Loucy (cell line): Measurements from ENCODE around the gene OR4S1.
"Not testable (repeated sequence)": the region's sequence is repeated elsewhere in the genome, so short reads cannot be mapped to it uniquely, and the experiment has no call there.

ENCODE experiments used
- H2AFZ ChIP-seq: fragments of 200-600 bp; sonication (generic); 2 replicates; pipeline ENCODE4 v1.6.0; 2016; ENCODE audit warnings: antibody characterized with exemption, mild to moderate bottlenecking, low read length, moderate library complexity
- H3F3A ChIP-seq: fragments of 200-600 bp; 2 replicates; pipeline ENCODE4 v1.6.0; 2016; ENCODE audit warnings: antibody characterized with exemption, low read depth, mild to moderate bottlenecking
- H3K27me3 ChIP-seq: fragments of 200-600 bp; sonication (generic); 2 replicates; pipeline ENCODE4 v1.6.1; 2014; ENCODE audit warnings: low read length, mild to moderate bottlenecking; ENCODE audit not compliant: insufficient read depth, poor library complexity, severe bottlenecking
- H3K36me3 ChIP-seq: fragments of 200-600 bp; sonication (generic); 2 replicates; pipeline ENCODE4 v1.6.1; 2016; ENCODE audit warnings: low read length; ENCODE audit not compliant: insufficient read depth
- H3K4me1 ChIP-seq: fragments of 200-600 bp; sonication (generic); 2 replicates; pipeline ENCODE4 v1.5.1; 2014; ENCODE audit warnings: low read length, mild to moderate bottlenecking; ENCODE audit not compliant: insufficient read depth, poor library complexity, severe bottlenecking
- H3K4me2 ChIP-seq: fragments of 200-600 bp; sonication (generic); 2 replicates; pipeline ENCODE4 v1.6.0; 2014; ENCODE audit warnings: antibody characterized with exemption, low read length, low read depth, mild to moderate bottlenecking; ENCODE audit not compliant: poor library complexity, severe bottlenecking
- H3K4me3 ChIP-seq: fragments of 200-600 bp; sonication (generic); 2 replicates; pipeline ENCODE4 v1.5.1; 2014; ENCODE audit warnings: low read length, mild to moderate bottlenecking, mixed read lengths; ENCODE audit not compliant: poor library complexity, severe bottlenecking
- H3K79me2 ChIP-seq: fragments of 200-600 bp; sonication (generic); 2 replicates; pipeline ENCODE4 v1.6.1; 2014; ENCODE audit warnings: low read length; ENCODE audit not compliant: insufficient read depth
- H3K9ac ChIP-seq: fragments of 200-600 bp; sonication (generic); 2 replicates; pipeline ENCODE4 v1.6.0; 2014; ENCODE audit warnings: mild to moderate bottlenecking, low read depth, low read length, moderate library complexity; ENCODE audit not compliant: poor library complexity, severe bottlenecking
- H3K9me2 ChIP-seq: fragments of 200-600 bp; sonication (generic); replicated peaks from 2 replicates; pipeline ENCODE4 v1.6.1; 2016; ENCODE audit warnings: low read depth, low read length, mixed read lengths
- H3K9me3 ChIP-seq: fragments of 200-600 bp; sonication (generic); 2 replicates; pipeline ENCODE4 v1.6.1; 2014; ENCODE audit warnings: mild to moderate bottlenecking, antibody characterized with exemption, low read length, low read depth; ENCODE audit not compliant: insufficient read depth
- H4K20me1 ChIP-seq: fragments of 200-600 bp; sonication (generic); 2 replicates; pipeline ENCODE4 v1.6.0; 2014; ENCODE audit warnings: antibody characterized with exemption, low read length, mild to moderate bottlenecking; ENCODE audit not compliant: insufficient read depth, poor library complexity, severe bottlenecking
- CTCF ChIP-seq: fragments of 200-600 bp; sonication (generic); conservative IDR thresholded peaks from 2 replicates; pipeline ENCODE4 v1.5.1; 2014; ENCODE audit warnings: mild to moderate bottlenecking, antibody characterized with exemption, low read length
- EZH2phosphoT487 ChIP-seq: fragments of 200-600 bp; IDR thresholded peaks from 2 replicates; pipeline ENCODE4 v1.6.1; 2018; ENCODE audit warnings: antibody characterized with exemption, mild to moderate bottlenecking, moderate library complexity, borderline replicate concordance

OR4S1 gene

GRCh38 chr11:48341466-48341865, 35.4 kb downstream of the OR4S1 start:
- Histone ChIP-seq H3K4me3 (no peak overlapping the region), H2AFZ (no peak overlapping the region), H3K9ac (no peak overlapping the region), H3K27me3 (no peaks in the 10 kb centered on the region), H3K36me3 (no peaks in the 10 kb centered on the region), H3K4me2 (no peak overlapping the region), H4K20me1 (no peaks in the 10 kb centered on the region), H3K9me3 (no peaks in the 10 kb centered on the region; the same call in 1 of the 2 replicates), H3K9me2 (no peaks in the 10 kb centered on the region), H3F3A (no peaks in the 10 kb centered on the region), H3K4me1 (no peaks in the 10 kb centered on the region), H3K79me2 (no peaks in the 10 kb centered on the region)
- TF ChIP-seq CTCF (no peak), EZH2phosphoT487 (no peak)

GRCh38 chr11:48342505-48342904, 36.5 kb downstream of the OR4S1 start:
- H4K20me1 ChIP-seq, H3K79me2 ChIP-seq, H3K27me3 ChIP-seq, H3K4me3 ChIP-seq, H3F3A ChIP-seq, H2AFZ ChIP-seq, H3K9ac ChIP-seq, H3K9me3 ChIP-seq, H3K36me3 ChIP-seq, H3K4me1 ChIP-seq, H3K9me2 ChIP-seq, H3K4me2 ChIP-seq: not testable (repeated sequence)

- H3K79me2 ChIP-seq: not testable (repeated sequence)
Observed at GRCh38 chr11:48346286-48346685, 40.3 kb downstream of the OR4S1 start.

GRCh38 chr11:48354013-48354412, 48.0 kb downstream of the OR4S1 start:
- Histone ChIP-seq H4K20me1 (no peaks in the 10 kb centered on the region), H3K9me2 (no peaks in the 10 kb centered on the region), H2AFZ (no peak overlapping the region), H3K4me2 (no peak overlapping the region), H3K36me3 (no peaks in the 10 kb centered on the region), H3K9me3 (no peaks in the 10 kb centered on the region), H3F3A (no peaks in the 10 kb centered on the region), H3K4me1 (no peaks in the 10 kb centered on the region), H3K79me2 (no peaks in the 10 kb centered on the region), H3K9ac (no peak overlapping the region), H3K4me3 (no peak overlapping the region), H3K27me3 (no peaks in the 10 kb centered on the region)
- TF ChIP-seq EZH2phosphoT487: no peak
- TF ChIP-seq CTCF: no peak

More at GRCh38 chr11:48346286-48346685, 40.3 kb downstream of the OR4S1 start:
- not testable (repeated sequence) for H4K20me1 ChIP-seq, H2AFZ ChIP-seq, H3K4me2 ChIP-seq, H3K36me3 ChIP-seq, H3K9ac ChIP-seq, H3K4me1 ChIP-seq, H3K9me3 ChIP-seq, H3F3A ChIP-seq, H3K9me2 ChIP-seq, H3K4me3 ChIP-seq, H3K27me3 ChIP-seq
